Measurements from ENCODE around the gene MGMT.
"Not testable (repeated sequence)": the region's sequence is repeated elsewhere in the genome, so short reads cannot be mapped to it uniquely, and the experiment has no call there.

MGMT gene

GRCh38 chr10:129466703-129467358 lies at the start of gene MGMT:
Gene MGMT (plus strand): TSS chr10:129467241.
- DNase-seq: no peak

- no peak for DNase-seq
These were observed 49.2 kb upstream of the MGMT start for GRCh38 chr10:129417870-129418269.

GRCh38 chr10:129418496-129419225 lies 48.4 kb upstream of the MGMT start:
- DNase-seq: no peak

GRCh38 chr10:129419397-129419796 lies 47.6 kb upstream of the MGMT start:
- DNase-seq: no peak

GRCh38 chr10:129421399-129422010 lies 45.5 kb upstream of the MGMT start:
- no peak for DNase-seq

- DNase-seq: no peak
These were observed 42.1 kb upstream of the MGMT start for GRCh38 chr10:129424978-129425377.

- no peak for DNase-seq
These were observed 40.4 kb upstream of the MGMT start for GRCh38 chr10:129426606-129427005.

GRCh38 chr10:129433266-129433665 lies 33.8 kb upstream of the MGMT start:
- DNase-seq: no peak

GRCh38 chr10:129435724-129436123 lies 31.3 kb upstream of the MGMT start:
- not testable (repeated sequence) for DNase-seq

GRCh38 chr10:129438024-129438423 lies 29.0 kb upstream of the MGMT start:
- DNase-seq: no peak

- DNase-seq: no peak
These were observed 26.8 kb upstream of the MGMT start for GRCh38 chr10:129440247-129440646.

GRCh38 chr10:129440722-129441316 lies 26.2 kb upstream of the MGMT start:
- no peak for DNase-seq

- no peak for DNase-seq
These were observed 25.6 kb upstream of the MGMT start for GRCh38 chr10:129441372-129442009.

GRCh38 chr10:129442866-129443265 lies 24.2 kb upstream of the MGMT start:
- no peak for DNase-seq

GRCh38 chr10:129444359-129444758 lies 22.7 kb upstream of the MGMT start:
- DNase-seq: no peak

GRCh38 chr10:129445436-129446182 lies 21.4 kb upstream of the MGMT start:
- DNase-seq: no peak

- no peak for DNase-seq
These were observed 20.9 kb upstream of the MGMT start for GRCh38 chr10:129446183-129446581.

- DNase-seq: no peak
These were observed 19.6 kb upstream of the MGMT start for GRCh38 chr10:129447486-129447885.

GRCh38 chr10:129448086-129448485 lies 19.0 kb upstream of the MGMT start:
- no peak for DNase-seq

GRCh38 chr10:129448539-129448938 lies 18.5 kb upstream of the MGMT start:
- DNase-seq: no peak

- no peak for DNase-seq
These were observed 17.1 kb upstream of the MGMT start for GRCh38 chr10:129449893-129450292.

GRCh38 chr10:129450391-129450790 lies 16.6 kb upstream of the MGMT start:
- no peak for DNase-seq

- DNase-seq: no peak
These were observed 11.4 kb upstream of the MGMT start for GRCh38 chr10:129455625-129456024.

Data from NCI-H2081 (cell line).